Limb (tissue), 2 donors: ENCODE measurements around the gene TCF19.
A peak's percentile ranks its signal among the peaks of the same experiment; 100 is the strongest.
"Not testable (repeated sequence)": the region's sequence is repeated elsewhere in the genome, so short reads cannot be mapped to it uniquely, and the experiment has no call there.

ENCODE experiments used
- DNase-seq, 2 donors: peaks; one replicate each; pipeline ENCODE4 v3.0.0-alpha.2; 2016; ENCODE audit errors: extremely low spot score in 2 of 2

The TCF19 gene

GRCh38 chr6:31161216-31162126 is 3.1 kb downstream of the TCF19 start:
- no peak for DNase-seq

DNA sequence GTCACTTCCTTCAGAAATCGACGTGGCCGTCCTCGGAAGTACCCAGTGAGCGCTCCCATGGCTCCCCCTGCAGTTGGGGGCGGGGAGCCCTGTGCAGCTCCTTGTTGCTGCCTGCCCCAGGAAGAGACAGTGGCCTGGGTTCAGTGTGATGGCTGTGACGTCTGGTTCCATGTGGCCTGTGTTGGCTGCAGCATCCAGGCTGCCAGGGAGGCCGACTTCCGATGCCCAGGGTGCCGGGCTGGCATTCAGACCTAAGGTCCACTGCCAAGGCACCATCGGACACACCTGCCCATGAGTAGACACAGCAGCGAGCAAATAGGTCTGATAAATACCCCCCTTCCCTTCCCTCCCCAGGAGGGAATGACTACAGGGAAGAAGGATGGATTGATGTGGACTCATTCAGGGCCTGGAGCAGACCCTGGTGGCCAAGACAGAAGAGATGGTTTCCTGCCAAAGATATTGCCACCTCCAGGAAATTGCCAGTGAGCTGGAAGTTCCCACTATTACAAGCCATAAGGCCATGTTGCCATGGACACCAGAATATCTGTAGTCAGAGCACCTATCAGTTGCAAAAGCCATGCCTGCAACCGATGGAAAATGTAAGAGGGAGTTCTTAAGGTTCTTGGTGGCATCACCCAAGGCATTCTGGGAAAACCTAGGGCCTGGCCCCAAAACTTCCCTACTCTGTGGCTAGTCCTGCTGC is 4.2 kb downstream of the TCF19 start:
- no peak for DNase-seq

- no peak for DNase-seq
Observed at GRCh38 chr6:31163922-31164321, 5.5 kb downstream of the TCF19 start.

- not testable (repeated sequence) for DNase-seq
Observed at GRCh38 chr6:31164475-31165063, 6.2 kb downstream of the TCF19 start.

- not testable (repeated sequence) for DNase-seq
Observed at GRCh38 chr6:31165064-31165832, 6.9 kb downstream of the TCF19 start.

DNA sequence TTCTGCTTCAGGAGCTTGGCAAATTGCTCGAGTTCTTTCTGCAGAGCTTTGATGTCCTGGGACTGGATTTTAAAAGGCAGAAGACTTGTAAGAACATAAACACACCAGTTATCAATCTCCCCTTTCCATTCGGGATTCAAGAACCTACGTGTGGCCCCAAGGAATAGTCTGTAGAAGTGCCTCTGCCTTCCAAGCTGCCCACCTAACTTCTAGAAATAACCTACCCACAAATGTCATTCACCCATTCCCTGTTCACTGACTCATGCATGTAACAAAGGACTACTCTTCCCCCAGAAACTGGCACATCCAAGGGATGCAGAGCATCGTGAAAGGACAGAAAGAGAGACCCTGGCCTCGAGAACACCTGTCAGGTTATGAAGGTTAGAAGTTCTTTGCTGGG is 7.6 kb downstream of the TCF19 start:
- DNase-seq: no peak

- no peak for DNase-seq
Observed at GRCh38 chr6:31168606-31169005, 10.2 kb downstream of the TCF19 start.

DNA sequence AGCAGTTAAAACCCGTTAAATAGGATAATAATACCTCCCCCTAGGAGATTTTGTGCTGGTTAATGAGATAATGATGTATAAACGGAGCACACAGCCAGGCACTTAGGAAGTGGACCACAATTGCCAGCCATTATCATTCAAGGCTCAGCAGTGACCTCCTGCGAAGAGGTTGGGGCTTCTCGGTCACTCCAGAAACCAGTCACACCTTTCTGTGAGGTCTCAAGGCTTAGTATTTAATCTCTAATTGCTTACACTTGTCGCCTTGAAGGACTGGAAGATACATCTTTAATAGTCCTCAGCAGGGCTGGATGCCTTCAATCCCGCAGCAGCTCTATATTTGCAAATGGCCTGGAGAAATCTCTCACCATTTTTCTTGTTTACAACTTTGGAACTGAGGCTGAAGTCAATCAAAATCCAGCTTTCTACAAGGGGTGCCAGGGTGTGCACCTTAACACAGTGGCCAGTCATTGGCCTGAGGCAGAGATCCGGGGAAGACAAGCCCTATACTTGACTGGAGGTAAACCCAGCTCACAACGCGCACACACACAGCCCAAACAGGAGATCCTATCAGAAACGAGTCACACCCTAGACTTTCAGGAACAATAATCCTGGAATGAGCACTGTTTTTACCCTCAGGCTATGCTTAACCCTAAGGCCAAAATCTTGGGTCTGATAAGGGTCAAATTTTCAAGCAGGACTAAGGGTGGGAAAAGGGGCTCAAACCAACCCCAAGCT is 10.9 kb downstream of the TCF19 start:
- DNase-seq: no peak

DNA sequence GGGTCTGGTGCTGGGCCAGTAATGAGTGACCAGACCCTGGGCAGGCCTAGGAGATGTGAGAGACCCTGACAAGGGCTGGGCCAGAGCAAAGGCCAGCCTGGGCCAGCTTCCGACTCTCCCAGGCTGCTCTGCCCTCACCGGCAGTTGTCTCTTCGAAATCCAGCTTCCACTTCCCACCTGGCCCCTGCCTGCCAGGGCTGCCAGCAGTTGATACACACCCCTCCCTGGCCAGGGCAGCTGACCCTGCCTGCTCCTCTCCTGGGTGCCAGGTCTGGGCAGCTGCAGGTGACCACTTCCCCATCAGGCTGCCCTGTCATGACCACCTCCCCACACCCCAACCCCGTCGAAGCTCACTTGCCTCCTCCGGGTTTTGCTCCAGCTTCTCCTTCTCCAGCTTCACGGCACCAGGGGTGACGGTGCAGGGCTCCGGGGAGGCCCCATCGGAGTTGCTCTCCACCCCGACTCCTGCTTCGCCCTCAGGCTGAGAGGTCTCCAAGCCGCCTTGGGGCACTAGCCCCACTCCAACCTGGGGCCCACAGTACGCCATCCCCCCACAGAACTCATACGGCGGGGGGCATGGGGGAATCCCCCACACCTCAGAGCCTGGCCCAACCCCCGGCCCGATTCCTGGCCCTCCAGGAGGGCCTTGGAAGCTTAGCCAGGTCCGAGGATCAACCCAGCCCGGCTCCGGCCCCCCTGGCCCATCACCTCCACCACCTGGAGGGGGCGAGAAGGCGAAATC is 11.6 kb downstream of the TCF19 start:
- not testable (repeated sequence) for DNase-seq

DNA sequence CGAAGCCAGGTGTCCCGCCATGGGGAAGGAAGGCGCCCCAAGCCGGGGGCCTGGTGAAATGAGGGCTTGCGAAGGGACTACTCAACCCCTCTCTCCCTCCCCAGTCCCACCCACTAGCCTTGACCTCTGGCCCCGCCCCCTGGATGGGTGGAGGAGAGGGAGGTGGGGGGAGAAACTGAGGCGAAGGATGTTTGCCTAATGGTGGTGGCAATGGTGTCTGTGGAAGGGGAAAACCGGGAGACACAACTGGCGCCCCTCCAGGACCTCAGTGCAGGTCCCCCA is 12.2 kb downstream of the TCF19 start, which contains the start of gene POU5F1:
TSS of gene POU5F1 (minus strand) at position 83 of the 282 bp plus-strand sequence. CDS start at position 21, 62 bp downstream.
- no peak for DNase-seq

DNA sequence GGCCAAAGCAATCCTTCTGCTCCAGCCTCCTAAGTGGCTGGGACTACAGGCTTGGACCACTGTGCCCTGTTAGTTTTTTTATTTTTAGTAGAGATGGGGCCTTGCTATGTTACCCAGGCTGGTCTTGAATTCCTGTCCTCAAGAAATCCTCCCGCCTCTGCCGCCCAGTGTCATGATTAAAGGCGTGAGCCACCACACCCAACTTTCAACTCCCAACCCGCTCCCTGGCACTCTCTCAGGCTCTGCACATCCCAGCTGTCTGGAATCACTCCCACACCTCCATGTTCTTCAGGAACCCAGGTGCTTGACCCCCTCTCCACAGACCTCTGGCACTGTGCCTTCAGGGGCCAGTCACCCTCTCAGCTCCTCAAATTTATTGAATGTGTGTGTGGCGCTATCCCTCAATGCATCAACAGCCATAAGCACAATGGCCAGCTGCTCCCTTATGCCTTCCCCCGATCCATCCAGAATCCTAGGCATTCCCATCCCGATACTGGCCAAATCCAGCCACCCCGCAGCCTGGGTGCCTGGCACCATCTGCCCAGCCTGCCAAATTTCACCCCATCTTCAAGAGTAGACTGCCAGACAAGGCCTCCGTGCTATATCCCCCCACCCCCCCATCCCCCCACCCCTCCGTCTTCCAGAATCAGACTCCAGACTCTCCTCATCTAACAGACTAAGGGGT is 12.7 kb downstream of the TCF19 start:
- no peak for DNase-seq

DNA sequence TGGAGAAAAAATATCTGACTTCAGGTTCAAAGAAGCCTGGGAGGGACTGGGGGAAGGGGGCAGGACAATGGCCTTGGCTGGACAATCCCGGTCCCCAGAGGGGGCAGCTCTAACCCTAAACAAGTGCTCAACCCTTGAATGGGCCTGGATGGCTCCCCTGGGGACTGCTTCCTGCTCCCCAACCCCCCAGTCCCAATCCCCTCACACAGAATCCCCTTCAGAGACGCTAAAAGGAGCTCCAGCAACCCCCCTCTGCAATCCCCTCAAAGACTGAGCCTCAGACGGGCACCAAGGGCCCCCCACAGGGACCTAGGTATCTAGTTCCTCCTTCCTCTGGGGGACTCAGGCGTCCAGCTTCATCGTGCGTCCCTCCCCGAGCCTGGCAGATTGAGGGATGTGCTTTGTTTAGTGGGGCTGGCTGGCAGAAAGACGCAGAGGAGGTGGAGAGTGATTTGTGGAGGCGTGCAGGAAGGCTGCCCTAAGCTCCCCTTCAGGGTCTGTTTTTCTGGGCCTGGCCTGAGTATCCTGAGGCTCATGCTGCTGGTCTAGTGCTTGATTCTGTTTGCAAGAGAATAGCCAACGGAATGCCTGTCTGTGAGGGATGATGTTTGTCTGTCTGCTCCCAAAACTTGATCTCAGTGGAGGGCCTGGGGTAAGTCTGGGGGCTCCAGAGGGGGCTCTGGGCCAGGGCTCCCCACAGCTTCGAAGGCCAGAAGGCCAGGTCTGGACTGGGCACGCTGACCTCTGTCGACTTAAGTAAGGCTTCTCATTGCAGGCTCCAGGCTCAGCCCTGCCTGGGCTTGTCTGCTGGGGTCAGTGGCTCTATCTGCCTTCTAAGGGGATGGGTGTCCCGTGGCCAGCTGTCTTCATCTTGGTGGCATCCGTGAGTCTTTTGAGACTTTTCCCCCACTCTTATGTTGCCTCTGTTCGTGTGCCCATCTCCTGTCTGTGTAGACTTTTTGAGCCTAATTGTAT is 13.8 kb downstream of the TCF19 start:
- no peak for DNase-seq

GRCh38 chr6:31172973-31173384 is 14.6 kb downstream of the TCF19 start:
- no peak for DNase-seq

- no peak for DNase-seq
Observed at GRCh38 chr6:31173406-31173805, 15.0 kb downstream of the TCF19 start.

- no peak for DNase-seq
Observed at GRCh38 chr6:31174378-31174777, 16.0 kb downstream of the TCF19 start.

DNA sequence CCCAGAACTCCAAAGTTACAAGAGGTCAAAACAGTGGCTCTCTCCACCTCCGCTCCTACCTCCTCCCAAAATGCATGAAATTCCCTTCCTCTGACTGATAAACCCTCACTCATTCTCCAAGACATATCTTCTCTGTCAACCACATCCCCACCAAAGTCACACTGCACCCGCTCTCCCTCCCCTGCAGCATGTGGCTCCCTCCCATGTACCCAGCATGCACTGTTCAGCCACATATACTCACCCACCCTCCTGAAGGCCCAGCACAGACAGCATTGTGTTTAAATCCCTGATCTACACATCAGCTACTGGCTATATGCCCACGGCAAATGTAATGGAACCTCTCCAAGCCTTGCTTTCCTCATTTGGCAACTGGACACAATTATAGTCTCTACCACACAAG is 17.6 kb downstream of the TCF19 start:
- DNase-seq: peak in 1 of 2 donors; percentile 2

DNA sequence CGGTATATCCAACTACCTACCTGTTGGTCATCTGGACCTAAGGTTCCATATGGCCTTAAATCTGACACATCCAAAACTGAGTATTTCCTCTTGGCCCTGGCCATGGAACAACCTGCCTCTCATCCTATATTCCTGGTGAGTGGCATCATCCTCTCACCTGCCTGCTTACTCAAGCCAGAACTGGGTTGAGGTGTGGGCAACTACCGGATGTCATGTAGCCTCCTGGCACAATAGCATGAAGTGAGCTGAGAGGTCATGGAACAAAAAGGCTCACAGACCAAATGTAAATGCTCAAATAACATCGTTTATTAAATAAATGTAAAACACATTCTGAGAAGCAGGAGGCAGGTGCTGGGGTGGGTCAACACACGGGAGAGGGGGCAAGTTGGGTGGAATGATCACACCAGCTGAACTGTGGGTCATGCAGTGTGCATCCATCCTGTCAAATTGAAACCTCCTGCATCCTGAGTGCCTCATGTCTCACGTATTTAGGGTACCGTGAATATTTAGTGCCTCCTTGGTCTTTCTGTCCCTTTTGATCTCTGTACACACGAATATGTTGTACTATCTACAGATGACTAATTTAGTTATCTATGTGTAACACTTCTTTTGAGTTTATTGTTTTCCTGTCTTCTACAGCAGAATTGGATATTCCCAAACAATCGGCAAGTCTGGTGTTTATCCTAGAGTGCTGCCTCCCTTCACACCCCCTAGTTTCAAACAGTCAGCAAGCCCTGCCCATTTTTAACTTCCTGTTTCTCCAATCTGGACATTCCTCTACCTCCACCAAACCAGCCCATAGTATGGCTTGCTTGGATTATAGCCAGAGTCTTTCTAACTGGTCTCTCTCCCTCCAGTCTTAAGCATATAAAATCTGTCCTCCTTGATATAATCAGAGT is 20.0 kb downstream of the TCF19 start:
- DNase-seq: no peak

- DNase-seq: no peak
Observed at GRCh38 chr6:31179042-31179386, 20.6 kb downstream of the TCF19 start.
